HepG2 (cell line): ENCODE results near the gene ANKRD27. TPM values are rescaled to one million over a fixed set of nuclear protein-coding genes. Genes with fewer than 3 reads are reported as not detected.

Source experiments
- ATAC-seq: fragments of 200-7000 bp; cut with Tn5 transposase; 3 replicates; pipeline ENCODE4 v1.9.1; 2020; ENCODE audit warnings: mild to moderate bottlenecking, moderate library complexity
- BruUV-seq: library from RNA; stranded (reverse); fragments of 400-500 nt; replicated peaks from 2 replicates; lab custom pipeline; 2021; lab: Mats Ljungman, UMichigan
- CTCF ChIA-PET: fragments of 300-600 bp; formaldehyde crosslinking; extraction: SDS; loops from one replicate; lab custom pipeline; 2021; ENCODE audit warnings: low total read pairs, inconsistent platforms, low intra/inter-chr PET ratio; lab: Yijun Ruan, JAX
- POLR2A ChIA-PET: fragments of 350-600 bp; sonication (Branson Sonifier 250); formaldehyde crosslinking; loops from one replicate; lab custom pipeline; 2020; ENCODE audit warnings: antibody characterized with exemption, inconsistent platforms; lab: Yijun Ruan, JAX
- DNase-seq: peaks from one replicate; pipeline ENCODE4 v3.0.0-alpha.2; 2015; ENCODE audit warnings: low spot score
- FAIRE-seq: peaks from 3 replicates; lab custom pipeline; 2011; peaks lifted over from hg19 to GRCh38; lab: Jason Lieb, UNC
- H2AFZ ChIP-seq: one replicate; pipeline ENCODE4 v1.6.1; 2011; ENCODE audit warnings: low read length, inconsistent platforms
- H3K27ac ChIP-seq: fragments of 300-600 bp; 3 replicates; pipeline ENCODE4 v1.8.0; 2011; ENCODE audit warnings: mixed run types, mild to moderate bottlenecking, mixed read lengths, low read length, inconsistent platforms; ENCODE audit not compliant: insufficient read depth; ENCODE audit errors: extremely low read length
- H3K27me3 ChIP-seq, 2 experiments: fragments of 200-600 bp in 1 of 2; 2 replicates in 1 of 2; 3 replicates in 1 of 2; pipeline versions ENCODE4 v1.6.0 to v1.8.0; 2011; ENCODE audit warnings: low read length in 2 of 2, mild to moderate bottlenecking in 2 of 2, moderate library complexity in 2 of 2, inconsistent platforms in 1 of 2; ENCODE audit not compliant: insufficient read depth in 2 of 2, control insufficient read depth in 1 of 2
- H3K36me3 ChIP-seq, 2 experiments: fragments of 200-600 bp in 1 of 2; replicated peaks in 1 of 2; 2 replicates in 1 of 2; 3 replicates in 1 of 2; pipeline versions ENCODE4 v1.5.1 to v1.8.0; 2011; ENCODE audit warnings: low read length in 2 of 2, inconsistent platforms in 1 of 2; ENCODE audit not compliant: insufficient read depth in 2 of 2, control insufficient read depth in 1 of 2
- H3K4me1 ChIP-seq: 2 replicates; pipeline ENCODE4 v1.5.1; 2012; ENCODE audit warnings: low read length, inconsistent platforms; ENCODE audit not compliant: insufficient read depth
- H3K4me2 ChIP-seq: 2 replicates; pipeline ENCODE4 v1.6.0; 2011; ENCODE audit warnings: low read depth, low read length, inconsistent platforms
- H3K4me3 ChIP-seq, 3 experiments: fragments of 200-600 bp in 1 of 3; sonication (generic), shearing (Covaris generic) in 1 of 3; replicated peaks in 1 of 3; 2 replicates each; pipeline ENCODE4 v1.5.1; 2011 to 2016; ENCODE audit warnings: low read length in 3 of 3, inconsistent platforms in 2 of 3, low read depth in 2 of 3, mild to moderate bottlenecking in 2 of 3, control low read depth in 1 of 3, mixed read lengths in 1 of 3; ENCODE audit not compliant: insufficient read depth in 1 of 3
- H3K79me2 ChIP-seq: one replicate; pipeline ENCODE4 v1.6.1; 2011; ENCODE audit warnings: low read length, inconsistent platforms; ENCODE audit not compliant: insufficient read depth
- H3K9ac ChIP-seq: 2 replicates; pipeline ENCODE4 v1.6.0; 2011; ENCODE audit warnings: mild to moderate bottlenecking, low read depth, low read length, inconsistent platforms; ENCODE audit not compliant: insufficient read depth
- H3K9me3 ChIP-seq: 2 replicates; pipeline ENCODE4 v1.5.1; 2012; ENCODE audit warnings: mild to moderate bottlenecking, low read length
- H4K20me1 ChIP-seq: 2 replicates; pipeline ENCODE4 v1.6.0; 2011; ENCODE audit warnings: inconsistent platforms, mild to moderate bottlenecking, low read length, moderate library complexity; ENCODE audit not compliant: insufficient read depth
- GLI4 ChIP-seq: sonication (generic); formaldehyde crosslinking; IDR thresholded peaks from 2 replicates; pipeline ENCODE4 v1.5.1; 2020; ENCODE audit warnings: missing genetic modification reagents, mild to moderate bottlenecking, moderate library complexity, borderline replicate concordance
- GPBP1L1 ChIP-seq: sonication (generic); formaldehyde crosslinking; IDR thresholded peaks from 2 replicates; pipeline ENCODE4 v1.5.0; 2020; ENCODE audit warnings: mild to moderate bottlenecking, missing genetic modification reagents
- HNF1B ChIP-seq: sonication (generic); formaldehyde crosslinking; IDR thresholded peaks from 2 replicates; pipeline ENCODE4 v1.5.1; 2020; ENCODE audit warnings: mild to moderate bottlenecking, moderate library complexity, missing genetic modification reagents
- IKZF5 ChIP-seq: IDR thresholded peaks from 2 replicates; pipeline ENCODE4 v1.6.1; 2018; ENCODE audit warnings: missing genetic modification reagents, mild to moderate bottlenecking, missing compliant biosample characterization
- KDM4B ChIP-seq: sonication (generic); formaldehyde crosslinking; IDR thresholded peaks from 2 replicates; pipeline ENCODE4 v1.4.0; 2020; ENCODE audit warnings: missing genetic modification reagents
- TAF1 ChIP-seq: sonication (generic); formaldehyde crosslinking; IDR thresholded peaks from 2 replicates; pipeline ENCODE4 v1.4.0; 2020; ENCODE audit warnings: missing genetic modification reagents
- USF2 ChIP-seq, 2 experiments: sonication (generic) in 1 of 2; formaldehyde crosslinking in 1 of 2; IDR thresholded peaks; 2 replicates each; pipeline versions ENCODE4 v1.5.1 to v1.6.1; 2011 to 2020; ENCODE audit warnings: borderline replicate concordance in 1 of 2, low read depth in 1 of 2, low read length in 1 of 2, mild to moderate bottlenecking in 1 of 2, missing genetic modification reagents in 1 of 2, moderate library complexity in 1 of 2
- ZC3H4 ChIP-seq: sonication (generic); formaldehyde crosslinking; IDR thresholded peaks from 2 replicates; pipeline ENCODE4 v1.4.0; 2020; ENCODE audit warnings: missing genetic modification reagents, borderline replicate concordance
- ZNF264 ChIP-seq: sonication (generic); formaldehyde crosslinking; IDR thresholded peaks from 2 replicates; pipeline ENCODE4 v1.4.0; 2020; ENCODE audit warnings: missing genetic modification reagents
- ZNF275 ChIP-seq: sonication (generic); formaldehyde crosslinking; IDR thresholded peaks from 2 replicates; pipeline ENCODE4 v1.8.0; 2022; ENCODE audit warnings: missing genetic modification reagents, mild to moderate bottlenecking, inconsistent platforms, borderline replicate concordance
- ZNF33B ChIP-seq: sonication (generic); formaldehyde crosslinking; IDR thresholded peaks from 2 replicates; pipeline ENCODE4 v1.5.1; 2020; ENCODE audit warnings: mild to moderate bottlenecking, missing genetic modification reagents
- WGBS: methylation state at CpG from one replicate; pipeline ENCODE4 v1.1.6; 2017; ENCODE audit warnings: low lambda C conversion rate; 5-methylcytosine and 5-hydroxymethylcytosine counted together
- in situ Hi-C: cut with HindIII; loops from 2 replicates; pipeline ENCODE4 v1.10.0; 2017; ENCODE audit warnings: low pct_unique_long_range_greater_than_20kb; ENCODE audit not compliant: extremely low pct_ligation_motif_present
- intact Hi-C: fragments of 100-400 bp; cut with micrococcal nuclease; formaldehyde crosslinking; loops from one replicate; pipeline ENCODE4 v1.10.0; 2022; ENCODE audit not compliant: unreplicated experiment
- polyA plus RNA-seq, 8 experiments: library from polyadenylated mRNA; depleted of rRNA in 3 of 8; stranded (reverse) in 7 of 8; unstranded in 1 of 8; fragments of >200 nt; fragmentation: Illumina TruSeq in 4 of 8; extraction: Trizol in 4 of 8; gene quantifications; 2 replicates each; pipeline versions ENCODE4 v1.2.1 to v1.2.3, GENCODE V29; 2011 to 2016; ENCODE audit warnings: low read depth in 4 of 8, missing spikeins in 1 of 8, mixed read lengths in 1 of 8; ENCODE audit not compliant: insufficient read depth in 1 of 8
- total RNA-seq, 5 experiments: library from RNA; depleted of rRNA; stranded (reverse); fragments of >200 nt; fragmentation: Illumina TruSeq; extraction: Trizol; gene quantifications; 2 replicates each; pipeline ENCODE4 v1.2.3, GENCODE V29; 2016; ENCODE audit warnings: low read depth in 1 of 5
- TF ChIP-seq, protein P1 (sequence below): sonication (generic); formaldehyde crosslinking; IDR thresholded peaks from 2 replicates; pipeline ENCODE4 v1.9.0; 2022; ENCODE audit warnings: missing genetic modification reagents, mild to moderate bottlenecking, borderline replicate concordance

Gene ANKRD27
- total and polyA plus RNA-seq, 2 of the 13 experiments (the other 11 are each of a cell fraction or from before 2014, with no cell fraction given) = 22.2 to 23.7 TPM

GRCh38 chr19:32615569-32615968, 59.4 kb downstream of the ANKRD27 start (continued):
- TF ChIP-seq GPBP1L1 (CRISPR knock-in tag) (no peak), IKZF5 (CRISPR knock-in tag) (no peak), TAF1 (CRISPR knock-in tag) (no peak), ZNF275 (no peak)
- TF ChIP-seq, protein P1, sequence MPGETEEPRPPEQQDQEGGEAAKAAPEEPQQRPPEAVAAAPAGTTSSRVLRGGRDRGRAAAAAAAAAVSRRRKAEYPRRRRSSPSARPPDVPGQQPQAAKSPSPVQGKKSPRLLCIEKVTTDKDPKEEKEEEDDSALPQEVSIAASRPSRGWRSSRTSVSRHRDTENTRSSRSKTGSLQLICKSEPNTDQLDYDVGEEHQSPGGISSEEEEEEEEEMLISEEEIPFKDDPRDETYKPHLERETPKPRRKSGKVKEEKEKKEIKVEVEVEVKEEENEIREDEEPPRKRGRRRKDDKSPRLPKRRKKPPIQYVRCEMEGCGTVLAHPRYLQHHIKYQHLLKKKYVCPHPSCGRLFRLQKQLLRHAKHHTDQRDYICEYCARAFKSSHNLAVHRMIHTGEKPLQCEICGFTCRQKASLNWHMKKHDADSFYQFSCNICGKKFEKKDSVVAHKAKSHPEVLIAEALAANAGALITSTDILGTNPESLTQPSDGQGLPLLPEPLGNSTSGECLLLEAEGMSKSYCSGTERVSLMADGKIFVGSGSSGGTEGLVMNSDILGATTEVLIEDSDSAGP (CRISPR knock-in tag) = no peak

GRCh38 chr19:32614916-32615315, 60.1 kb downstream of the ANKRD27 start:
- H3K27ac ChIP-seq = no peak overlapping the region
- intact Hi-C loops (no loop called here), in situ Hi-C loops (no loop called here)
- H3K9ac ChIP-seq = no peak overlapping the region
- POLR2A ChIA-PET = no interaction called here
- H2AFZ ChIP-seq = no peak overlapping the region
- no peak for TF ChIP-seq HNF1B
- no peak for TF ChIP-seq ZNF33B (CRISPR knock-in tag)
- no peak for TF ChIP-seq KDM4B (CRISPR knock-in tag)
- no peak for TF ChIP-seq ZNF264 (CRISPR knock-in tag)
- no peak for TF ChIP-seq USF2 (IDR thresholded peaks at IDR 0.05; ENCODE audit: low read depth, low read length)
- TF ChIP-seq USF2 (CRISPR knock-in tag; IDR thresholded peaks at IDR 0.05; ENCODE audit: borderline replicate concordance) = no peak
- TF ChIP-seq GLI4 (CRISPR knock-in tag) = no peak
- no peak for TF ChIP-seq ZC3H4 (CRISPR knock-in tag)
- H3K4me3 ChIP-seq = no peak overlapping the region
- no TSS peak for BruUV-seq
- CTCF ChIA-PET = no interaction called here
- H3K36me3 ChIP-seq = peaks cover 16 to 44% of the 10 kb centered on the region in 2 experiments; a peak in 4 of 5 replicates
- no peak for FAIRE-seq
- no peaks in the 10 kb centered on the region for H3K9me3 ChIP-seq
- DNase-seq = no peak
- ATAC-seq = no peak
- 93% methylated on average over 6 of the region's 7 CpGs for WGBS
- no peaks in the 10 kb centered on the region for H4K20me1 ChIP-seq
- no peaks in the 10 kb centered on the region for H3K4me1 ChIP-seq
- H3K79me2 ChIP-seq = no peaks in the 10 kb centered on the region
- no peak overlapping the region for H3K4me2 ChIP-seq
- H3K27me3 ChIP-seq = no peaks in the 10 kb centered on the region
